ENCODE data around the gene ZNF100.
"Not testable (repeated sequence)": the region's sequence is repeated elsewhere in the genome, so short reads cannot be mapped to it uniquely, and the experiment has no call there.

The ZNF100 gene

GRCh38 chr19:21767065-21767800 lies at the start of gene ZNF100:
Gene ZNF100 (minus strand): TSS chr19:21767579. CDS start chr19:21767429, 150 bp downstream.
- peak; percentile 3 for DNase-seq

- DNase-seq, result no peak
These were observed 45.1 kb upstream of the ZNF100 start for GRCh38 chr19:21812448-21812847.

- DNase-seq, result not testable (repeated sequence)
These were observed 41.1 kb upstream of the ZNF100 start for GRCh38 chr19:21808400-21809000.

GRCh38 chr19:21789466-21790085 lies 22.2 kb upstream of the ZNF100 start:
- DNase-seq, result no peak

- no peak for DNase-seq
These were observed 19.6 kb upstream of the ZNF100 start for GRCh38 chr19:21786936-21787335.

- DNase-seq, result not testable (repeated sequence)
These were observed 8.4 kb upstream of the ZNF100 start for GRCh38 chr19:21775792-21776191.

GRCh38 chr19:21766705-21767064 lies 694 bp downstream of the ZNF100 start:
- not testable (repeated sequence) for DNase-seq

GRCh38 chr19:21765151-21765550 lies 2.2 kb downstream of the ZNF100 start:
- no peak for DNase-seq

GRCh38 chr19:21761547-21761946 lies 5.8 kb downstream of the ZNF100 start:
- not testable (repeated sequence) for DNase-seq

GRCh38 chr19:21758296-21758695 lies 9.1 kb downstream of the ZNF100 start:
- no peak for DNase-seq

- DNase-seq, result not testable (repeated sequence)
These were observed 11.8 kb downstream of the ZNF100 start for GRCh38 chr19:21755555-21755954.

- DNase-seq, result no peak
These were observed 16.0 kb downstream of the ZNF100 start for GRCh38 chr19:21751384-21751783.

GRCh38 chr19:21750586-21751128 lies 16.7 kb downstream of the ZNF100 start:
- no peak for DNase-seq

GRCh38 chr19:21749090-21749489 lies 18.3 kb downstream of the ZNF100 start:
- DNase-seq, result no peak

- no peak for DNase-seq
These were observed 19.3 kb downstream of the ZNF100 start for GRCh38 chr19:21748088-21748487.

GRCh38 chr19:21740559-21740958 lies 26.8 kb downstream of the ZNF100 start:
- no peak for DNase-seq

- not testable (repeated sequence) for DNase-seq
These were observed 40.2 kb downstream of the ZNF100 start for GRCh38 chr19:21726942-21727747.

- no peak for DNase-seq
These were observed 53.6 kb downstream of the ZNF100 start for GRCh38 chr19:21713761-21714160.

GRCh38 chr19:21709464-21709863 lies 57.9 kb downstream of the ZNF100 start:
- DNase-seq, result no peak

GRCh38 chr19:21707878-21708277 lies 59.5 kb downstream of the ZNF100 start:
- DNase-seq, result not testable (repeated sequence)

- no peak for DNase-seq
These were observed 60.3 kb downstream of the ZNF100 start for GRCh38 chr19:21707065-21707464.

GRCh38 chr19:21705393-21705792 lies 62.0 kb downstream of the ZNF100 start:
- DNase-seq, result no peak

GRCh38 chr19:21704320-21704719 lies 63.1 kb downstream of the ZNF100 start:
- DNase-seq, result no peak
